Fibroblast of peridontal ligament (primary cell): Measurements from ENCODE around the gene DNAJC4.
"Not testable (repeated sequence)": the region's sequence is repeated elsewhere in the genome, so short reads cannot be mapped to it uniquely, and the experiment has no call there.

Experiments
- DNase-seq: peaks from one replicate; pipeline ENCODE4 v3.0.0-alpha.2; 2010; ENCODE audit errors: extremely low read depth

DNAJC4 gene

DNA sequence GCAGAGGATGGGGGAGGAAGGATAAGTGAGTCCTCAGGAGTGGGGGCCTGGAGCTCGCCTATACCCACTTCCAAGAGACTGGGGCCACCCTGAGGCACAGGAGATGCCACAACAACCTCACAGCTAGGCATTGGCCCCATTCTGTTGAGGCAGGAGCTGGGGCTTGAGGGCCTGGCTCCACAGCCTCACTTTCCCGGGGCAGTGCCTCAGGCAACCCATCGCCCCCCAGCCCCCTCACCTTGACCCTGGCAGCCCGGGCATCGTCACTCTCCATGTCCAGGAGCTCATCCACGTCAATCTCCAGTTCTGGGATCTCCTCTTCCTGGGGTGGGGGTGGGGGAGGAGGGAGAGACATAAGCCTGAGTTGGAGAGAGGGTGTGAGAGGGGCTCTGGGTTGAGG lies 14.6 kb downstream of the DNAJC4 start:
- no peak for DNase-seq

GRCh38 chr11:64245401-64245796 lies 15.1 kb downstream of the DNAJC4 start:
- DNase-seq = no peak

GRCh38 chr11:64245797-64246620 lies 15.7 kb downstream of the DNAJC4 start:
- peak; percentile 77 for DNase-seq

- DNase-seq = not testable (repeated sequence)
Observed at GRCh38 chr11:64246621-64246870, 16.2 kb downstream of the DNAJC4 start.

DNA sequence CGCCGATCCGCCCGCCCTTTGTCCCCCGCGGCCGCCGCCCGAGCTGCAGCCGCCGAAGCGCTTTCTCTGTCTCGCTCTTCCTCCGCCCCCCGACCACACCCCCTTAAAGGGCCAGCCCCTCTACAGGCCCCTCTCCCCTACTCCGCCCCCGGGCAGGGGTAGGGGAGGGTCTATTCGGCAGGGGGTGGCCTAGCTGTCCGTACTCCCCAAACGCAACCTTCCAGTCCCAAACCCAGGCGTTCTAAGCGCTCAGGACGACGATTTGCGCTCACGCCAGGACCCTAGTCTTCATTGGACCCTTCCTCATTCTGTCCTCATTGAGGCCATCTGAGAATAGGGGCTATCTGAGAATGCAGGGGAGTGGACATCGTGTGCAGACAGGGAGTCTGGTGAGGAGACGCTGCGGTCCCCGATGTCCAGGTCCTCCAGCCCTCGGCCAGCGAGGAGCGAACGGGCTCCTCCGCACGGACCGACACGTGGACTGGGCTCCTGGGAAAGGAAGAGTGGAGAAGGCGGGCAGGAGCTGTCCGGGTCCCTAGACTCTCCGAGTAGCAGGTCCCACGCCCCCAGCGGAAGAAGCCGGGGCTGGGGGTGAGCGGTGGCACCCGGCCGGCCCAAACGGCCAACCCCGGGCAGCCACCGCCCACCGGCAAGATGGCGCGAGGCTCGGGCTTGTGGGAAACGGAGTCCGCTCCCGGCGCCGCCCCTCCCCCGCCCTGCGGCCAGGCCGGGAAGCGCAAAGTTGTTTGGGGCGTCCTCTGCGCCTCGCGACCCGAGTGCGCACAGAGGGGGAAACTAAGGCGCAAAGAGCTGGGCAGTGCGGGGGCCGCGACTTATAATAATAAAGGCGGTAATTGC lies 16.8 kb downstream of the DNAJC4 start, which contains the start of gene PPP1R14B:
TSS of gene PPP1R14B (minus strand) at position 73 of the 858 bp plus-strand sequence. CDS start 270 bp downstream, outside the sequence.
- DNase-seq = peak; percentile 68

DNA sequence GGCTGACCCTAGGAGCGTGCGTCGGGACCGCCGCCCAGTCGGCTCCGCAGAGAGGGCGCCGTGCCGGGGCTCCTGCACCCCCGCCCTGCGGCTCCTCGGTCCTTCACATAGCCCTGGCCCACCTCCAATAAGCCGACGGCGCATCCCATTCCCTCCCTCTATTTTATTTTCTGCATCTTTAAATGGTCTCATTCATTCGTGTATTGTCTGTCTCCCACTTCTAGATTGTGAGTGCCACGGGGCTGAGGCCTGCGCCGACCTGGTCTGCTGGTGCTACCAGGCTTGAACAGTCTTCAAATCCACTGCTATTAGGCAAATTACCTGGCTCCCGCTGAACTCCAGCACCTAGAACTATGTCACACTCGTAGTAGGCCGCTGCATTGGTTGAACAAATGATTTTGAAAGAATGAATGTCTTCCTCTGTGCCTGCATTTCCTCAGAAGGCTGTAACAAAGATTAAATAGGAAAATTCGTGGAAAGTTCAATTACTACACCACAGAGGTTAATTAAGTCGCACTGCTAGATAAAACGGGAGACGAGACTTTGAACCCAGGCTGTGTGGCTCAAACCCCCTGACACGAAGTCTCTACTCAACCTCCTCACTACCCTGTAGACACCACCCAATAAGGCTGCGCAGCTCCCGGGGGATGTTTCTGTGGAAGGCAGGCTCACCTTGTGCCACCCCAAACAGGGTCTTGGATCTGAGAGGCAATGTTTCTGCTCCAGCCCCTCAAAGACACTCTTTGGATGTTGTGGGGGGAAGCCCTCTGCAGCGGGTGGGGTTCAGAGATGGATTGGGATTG lies 17.6 kb downstream of the DNAJC4 start:
- no peak for DNase-seq

DNA sequence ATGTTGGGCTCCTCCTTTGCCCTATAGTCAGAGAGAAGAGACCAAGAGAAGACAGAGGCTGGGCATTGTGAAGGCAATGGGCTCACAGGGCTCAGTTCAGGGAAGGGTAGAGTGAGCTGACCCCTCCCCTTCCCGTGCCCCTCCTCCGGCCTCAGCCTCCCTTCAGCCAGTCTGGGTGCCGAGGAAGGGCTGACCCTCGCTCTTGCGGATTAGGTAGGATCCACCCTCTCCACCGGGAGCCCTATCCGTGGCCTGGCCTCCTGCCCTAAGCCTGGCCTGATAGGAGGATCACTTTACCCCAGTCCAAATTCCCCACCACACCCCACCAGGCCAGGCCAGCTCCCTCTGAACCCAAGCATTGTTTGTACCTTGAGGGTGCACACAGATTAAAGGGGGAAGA lies 18.2 kb downstream of the DNAJC4 start:
- no peak for DNase-seq

DNA sequence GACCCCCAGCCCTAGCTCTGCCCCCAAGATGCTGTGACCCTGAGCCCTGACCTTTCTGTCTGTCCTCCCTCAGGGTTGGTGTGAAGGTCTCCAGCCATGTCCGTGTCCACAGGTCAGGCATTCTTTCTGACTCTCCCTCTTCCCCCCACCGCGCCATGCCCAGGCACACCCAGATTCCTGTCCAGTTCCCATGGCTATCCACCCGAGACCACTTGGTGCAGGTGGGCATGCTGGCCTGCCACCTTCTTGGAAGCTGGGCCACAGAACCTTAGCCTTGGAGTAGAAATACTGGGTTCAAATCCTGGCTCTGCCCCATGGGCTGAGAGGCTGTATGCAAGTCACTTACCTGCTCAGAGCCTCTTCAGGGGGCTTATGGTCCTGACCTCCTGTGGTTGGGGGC lies 18.7 kb downstream of the DNAJC4 start:
- no peak for DNase-seq

DNA sequence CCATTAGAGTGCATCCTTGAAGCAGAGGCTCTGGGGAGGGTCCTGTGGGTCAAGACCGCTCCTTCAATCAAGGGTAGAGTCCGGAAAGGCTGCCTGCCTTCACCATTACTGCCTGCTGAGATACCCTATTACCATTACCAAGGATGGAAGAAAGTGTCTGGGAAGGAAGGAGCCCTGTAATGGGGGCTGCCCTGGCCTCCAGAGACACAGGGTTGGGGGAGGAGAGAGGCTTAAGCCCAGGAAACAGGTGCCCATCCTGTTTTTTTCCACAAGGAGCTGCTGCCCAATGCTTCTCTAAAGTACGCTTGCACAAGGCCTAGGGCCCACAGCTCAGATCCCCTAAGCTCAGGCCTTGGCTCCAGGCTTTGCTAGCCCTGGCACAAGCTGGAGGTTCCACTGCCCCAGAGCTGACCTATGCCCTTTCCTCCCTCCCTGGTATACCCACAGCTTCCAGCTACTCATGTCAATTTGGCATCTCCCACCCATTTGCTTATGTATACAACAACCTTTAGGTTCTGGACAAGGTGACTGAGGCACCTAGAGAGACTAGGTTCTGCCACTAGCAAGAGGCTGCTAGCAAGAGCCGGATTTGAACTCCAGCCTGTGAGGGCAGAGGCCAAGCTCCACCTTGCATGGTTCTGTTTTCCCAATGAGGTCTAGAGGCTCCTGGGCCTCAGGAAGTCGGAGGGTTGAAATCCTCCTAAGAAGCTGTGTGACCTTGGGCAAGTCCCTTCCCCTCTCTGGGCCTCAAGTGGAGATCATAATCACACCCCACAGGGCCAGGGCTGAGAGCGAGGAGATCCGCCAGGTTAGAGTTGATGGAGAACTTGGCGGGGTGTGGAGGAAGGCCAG lies 19.4 kb downstream of the DNAJC4 start:
- DNase-seq = no peak

- no peak for DNase-seq
Observed at GRCh38 chr11:64250415-64251015, 20.2 kb downstream of the DNAJC4 start.

DNA sequence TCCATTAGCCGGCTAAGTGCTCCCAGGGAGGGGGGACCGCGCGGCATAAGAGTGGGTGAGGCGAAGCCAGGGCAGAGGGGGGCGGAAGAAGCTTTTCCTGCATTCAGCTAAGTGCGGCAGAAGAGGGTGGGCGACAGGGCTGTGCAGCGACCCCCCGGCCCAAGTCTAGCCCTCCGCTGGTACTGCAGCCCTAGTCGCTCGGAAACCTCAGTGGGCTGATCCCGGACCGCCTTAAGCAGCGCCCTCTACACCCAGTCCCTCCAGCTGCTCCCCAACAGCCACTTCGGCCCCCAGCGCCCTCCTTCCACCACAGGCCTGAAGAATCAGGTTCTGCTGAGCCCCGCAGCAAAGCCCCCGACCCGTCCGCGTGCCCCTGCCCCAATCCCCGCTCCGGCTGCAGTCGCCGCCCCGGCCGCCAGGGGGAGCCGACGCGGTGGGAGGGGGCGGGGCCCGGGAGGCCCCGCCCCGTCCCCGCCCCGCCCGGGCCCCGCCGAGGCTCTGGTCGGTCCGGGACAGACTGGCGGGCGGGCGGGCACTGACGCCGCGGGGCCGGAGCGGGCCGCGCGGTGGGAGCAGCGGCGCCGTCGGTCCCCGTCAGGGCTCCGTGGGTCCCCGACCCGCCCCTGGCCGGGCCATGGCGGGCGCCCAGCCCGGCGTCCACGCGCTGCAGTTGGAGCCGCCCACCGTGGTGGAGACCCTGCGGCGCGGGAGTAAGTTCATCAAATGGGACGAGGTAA lies 20.8 kb downstream of the DNAJC4 start, which contains the start of gene PLCB3:
TSS of gene PLCB3 (plus strand) at position 515 of the 737 bp plus-strand sequence. CDS start at position 635, 120 bp downstream.
- DNase-seq = no peak

GRCh38 chr11:64251753-64252002 lies 21.3 kb downstream of the DNAJC4 start:
- no peak for DNase-seq

DNA sequence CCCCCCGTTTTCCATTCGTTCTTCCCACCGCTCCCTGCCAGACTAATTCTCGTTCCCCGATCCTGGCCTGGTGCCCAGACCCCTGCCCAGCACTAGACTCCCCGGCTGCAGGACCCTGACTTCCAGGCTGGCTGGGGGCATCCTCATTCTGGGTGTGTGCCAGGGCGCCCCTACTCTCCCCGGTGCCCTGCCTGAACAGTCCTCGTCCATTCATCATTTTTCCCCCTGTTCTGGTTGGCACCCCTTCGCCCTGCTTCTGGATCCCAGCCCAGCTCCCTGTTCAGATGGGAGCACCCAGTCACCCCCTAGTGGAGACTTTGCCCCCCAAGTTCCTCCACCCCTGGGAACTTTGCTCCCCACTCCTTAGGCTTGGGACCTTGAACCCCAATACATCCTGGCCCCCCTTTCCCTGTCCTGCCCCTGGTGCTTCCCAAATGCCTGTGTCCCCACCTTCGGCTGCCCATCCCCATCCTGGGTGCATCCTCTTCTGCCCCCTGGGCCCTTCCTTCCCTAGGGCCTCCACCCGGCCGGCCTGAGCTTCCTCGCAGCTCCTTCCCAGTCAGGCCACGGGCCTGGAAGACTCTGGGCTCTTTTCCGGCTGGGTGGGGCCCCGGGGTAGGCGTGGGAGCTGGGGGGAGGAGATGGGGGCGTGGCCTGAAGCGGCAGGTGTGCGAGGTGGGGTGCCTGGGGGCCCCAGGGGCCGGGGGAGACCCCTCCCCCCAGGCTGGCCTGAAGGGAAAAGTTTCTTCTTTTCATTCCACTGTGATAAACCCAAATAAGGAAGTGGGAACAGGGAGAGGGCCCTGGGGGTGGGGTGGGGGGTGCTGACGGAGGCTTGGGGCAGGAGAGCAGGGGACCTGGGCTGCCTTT lies 21.9 kb downstream of the DNAJC4 start:
- DNase-seq = no peak

DNA sequence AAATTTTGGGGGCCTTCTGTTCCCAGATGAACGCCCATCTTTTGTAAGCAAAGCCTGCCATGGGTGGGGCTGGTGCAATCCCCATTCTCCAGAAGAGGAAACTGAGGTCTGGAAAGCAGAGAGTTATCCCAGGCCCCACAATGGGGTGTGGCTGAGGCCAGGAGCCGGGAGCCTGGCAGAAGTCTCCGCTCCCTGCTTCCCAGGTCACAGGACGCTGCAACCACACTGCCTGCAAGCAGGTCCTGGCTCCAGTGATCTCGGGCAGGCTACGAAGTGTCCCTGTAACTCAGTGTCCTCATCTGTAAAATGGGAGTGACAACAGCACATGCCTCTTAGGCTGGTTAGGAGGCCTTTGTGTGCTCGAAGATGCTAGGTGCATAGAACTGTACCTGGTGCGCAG lies 22.7 kb downstream of the DNAJC4 start:
- no peak for DNase-seq

GRCh38 chr11:64253481-64253880 lies 23.1 kb downstream of the DNAJC4 start:
- no peak for DNase-seq

DNA sequence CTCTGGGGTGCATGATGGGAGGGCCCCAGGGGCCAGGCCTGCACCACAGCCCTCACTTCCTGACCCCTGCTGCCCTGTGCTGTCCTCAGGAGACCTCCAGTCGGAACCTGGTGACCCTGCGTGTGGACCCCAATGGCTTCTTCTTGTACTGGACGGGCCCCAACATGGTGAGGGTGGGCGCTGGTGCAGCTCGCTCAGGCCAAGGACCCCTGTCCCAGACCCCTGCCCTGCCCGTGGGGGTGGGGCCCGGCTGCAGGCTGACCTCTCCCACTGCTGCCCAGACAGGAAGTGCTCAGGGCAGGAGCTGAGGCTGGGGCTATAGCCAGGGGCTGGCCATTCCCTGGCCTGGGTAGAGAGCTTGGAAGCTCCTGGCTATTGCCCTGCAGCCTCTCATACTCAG lies 24.0 kb downstream of the DNAJC4 start:
- no peak for DNase-seq

GRCh38 chr11:64255135-64256128 lies 25.1 kb downstream of the DNAJC4 start:
- no peak for DNase-seq

GRCh38 chr11:64256300-64256699 lies 26.0 kb downstream of the DNAJC4 start:
- no peak for DNase-seq
